ENCODE data around the gene KHDC1.
"Not testable (repeated sequence)": the region's sequence is repeated elsewhere in the genome, so short reads cannot be mapped to it uniquely, and the experiment has no call there.

KHDC1 gene

DNA sequence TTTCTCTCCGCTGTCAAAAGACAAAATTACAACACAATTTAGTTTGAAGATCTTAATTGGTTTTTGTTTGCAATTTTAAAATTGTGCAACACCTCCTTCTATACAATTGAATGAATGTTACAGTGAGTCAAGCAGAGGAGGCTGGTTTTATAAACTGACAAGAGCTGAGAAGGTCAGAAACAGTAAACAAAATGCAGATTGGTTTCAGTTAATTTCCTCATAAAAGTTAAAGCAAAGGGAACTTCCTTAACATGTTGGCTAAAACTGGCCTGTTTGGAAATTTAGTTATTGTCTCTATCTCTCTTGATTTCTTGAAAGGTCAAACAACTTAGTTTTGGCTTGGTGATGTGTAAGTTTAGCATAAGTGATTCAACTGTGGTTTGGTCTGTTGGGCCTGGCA, 59.9 kb downstream of the KHDC1 start:
- TF ChIP-seq, protein P1, sequence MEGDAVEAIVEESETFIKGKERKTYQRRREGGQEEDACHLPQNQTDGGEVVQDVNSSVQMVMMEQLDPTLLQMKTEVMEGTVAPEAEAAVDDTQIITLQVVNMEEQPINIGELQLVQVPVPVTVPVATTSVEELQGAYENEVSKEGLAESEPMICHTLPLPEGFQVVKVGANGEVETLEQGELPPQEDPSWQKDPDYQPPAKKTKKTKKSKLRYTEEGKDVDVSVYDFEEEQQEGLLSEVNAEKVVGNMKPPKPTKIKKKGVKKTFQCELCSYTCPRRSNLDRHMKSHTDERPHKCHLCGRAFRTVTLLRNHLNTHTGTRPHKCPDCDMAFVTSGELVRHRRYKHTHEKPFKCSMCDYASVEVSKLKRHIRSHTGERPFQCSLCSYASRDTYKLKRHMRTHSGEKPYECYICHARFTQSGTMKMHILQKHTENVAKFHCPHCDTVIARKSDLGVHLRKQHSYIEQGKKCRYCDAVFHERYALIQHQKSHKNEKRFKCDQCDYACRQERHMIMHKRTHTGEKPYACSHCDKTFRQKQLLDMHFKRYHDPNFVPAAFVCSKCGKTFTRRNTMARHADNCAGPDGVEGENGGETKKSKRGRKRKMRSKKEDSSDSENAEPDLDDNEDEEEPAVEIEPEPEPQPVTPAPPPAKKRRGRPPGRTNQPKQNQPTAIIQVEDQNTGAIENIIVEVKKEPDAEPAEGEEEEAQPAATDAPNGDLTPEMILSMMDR (IDR thresholded peaks at IDR 0.05; ENCODE audit: control insufficient read depth, extremely low read depth, insufficient read depth) = no peak
- H3K4me3 ChIP-seq (ENCODE audit: low read depth, low read length) = no peak overlapping the region
- no peak for DNase-seq (ENCODE audit: low read depth)

DNA sequence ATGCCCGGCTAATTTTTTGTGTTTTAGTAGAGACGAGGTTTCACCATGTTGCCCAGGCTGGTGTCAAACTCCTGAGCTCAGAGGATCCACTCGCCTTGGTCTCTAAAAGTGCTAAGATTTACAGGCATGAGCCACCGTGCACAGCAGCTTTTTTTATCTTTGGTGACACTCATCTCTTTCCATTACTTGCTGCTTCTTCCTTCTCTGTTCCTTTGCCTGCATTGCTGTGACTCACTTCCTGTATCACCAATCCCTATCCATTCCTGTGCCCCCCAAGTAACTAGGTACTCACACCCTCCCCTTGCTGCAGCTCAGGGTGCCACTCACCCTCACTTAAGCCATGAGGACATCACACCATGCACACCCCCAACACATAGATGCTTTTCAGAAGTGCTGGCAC, 62.3 kb downstream of the KHDC1 start:
- H3K4me3 ChIP-seq (ENCODE audit: low read depth, low read length) = no peak overlapping the region
- TF ChIP-seq, protein P1 (IDR thresholded peaks at IDR 0.05; ENCODE audit: control insufficient read depth, extremely low read depth, insufficient read depth) = no peak
- no peak for DNase-seq (ENCODE audit: low read depth)

DNA sequence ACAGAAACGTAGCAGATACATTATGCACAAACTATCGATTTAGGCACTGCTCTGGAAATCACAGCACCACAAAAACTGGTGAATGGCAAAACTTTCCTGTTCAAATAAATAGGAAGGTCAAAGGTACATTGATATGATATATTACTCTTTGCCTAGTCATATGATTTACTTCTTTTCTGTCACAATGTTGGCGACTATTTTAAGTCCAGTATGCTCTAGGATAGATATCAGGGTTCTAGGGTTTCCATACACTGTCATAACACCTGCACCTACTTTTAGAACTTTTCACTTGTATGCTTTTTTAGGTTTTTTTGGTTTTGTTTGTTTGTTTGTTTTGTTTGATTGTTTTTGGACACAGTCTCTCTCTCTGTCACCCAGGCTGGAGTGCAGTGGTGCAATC, 62.7 kb downstream of the KHDC1 start:
- H3K4me3 ChIP-seq (ENCODE audit: low read depth, low read length) = no peak overlapping the region
- TF ChIP-seq, protein P1 (IDR thresholded peaks at IDR 0.05; ENCODE audit: control insufficient read depth, extremely low read depth, insufficient read depth) = no peak
- DNase-seq (ENCODE audit: low read depth) = no peak

DNA sequence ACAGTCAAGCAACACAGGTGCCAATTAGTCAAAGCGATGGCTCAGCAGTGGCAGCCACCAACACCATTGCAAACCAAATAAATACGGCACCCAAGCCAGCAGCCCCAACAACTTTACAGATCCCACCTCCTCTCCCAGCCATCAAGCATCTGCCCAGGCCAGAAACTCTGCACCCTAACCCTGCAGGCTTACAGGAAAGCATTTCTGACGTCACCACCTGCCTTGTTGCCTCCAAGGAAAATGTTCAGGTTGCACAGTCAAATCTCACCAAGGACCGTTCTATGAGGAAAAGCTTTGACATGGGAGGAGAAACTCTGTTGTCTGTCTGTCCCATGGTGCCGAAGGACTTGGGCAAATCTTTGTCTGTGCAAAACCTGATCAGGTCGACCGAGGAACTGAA, 68.3 kb downstream of the KHDC1 start:
- no peak overlapping the region for H3K4me3 ChIP-seq (ENCODE audit: low read depth, low read length)
- no peak for DNase-seq (ENCODE audit: low read depth)
- TF ChIP-seq, protein P1 (IDR thresholded peaks at IDR 0.05; ENCODE audit: control insufficient read depth, extremely low read depth, insufficient read depth) = no peak

DNA sequence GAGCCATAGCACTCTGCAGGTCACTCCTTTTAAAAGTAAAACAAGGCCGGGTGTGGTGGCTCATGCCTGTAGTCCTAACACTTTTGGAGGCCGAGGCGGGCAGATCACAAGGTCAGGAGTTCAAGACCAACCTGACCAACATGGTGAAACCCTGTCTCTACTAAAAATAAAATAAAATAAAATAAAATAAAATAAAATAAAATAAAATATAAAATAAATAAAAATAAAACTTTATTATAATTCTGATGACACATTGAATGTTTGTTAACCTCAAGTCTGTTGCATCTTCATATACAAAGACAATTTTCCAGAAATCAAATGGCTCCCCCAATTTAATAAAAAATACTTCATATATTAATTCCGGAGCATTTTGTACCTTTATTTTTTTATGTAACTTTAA, 69.7 kb downstream of the KHDC1 start:
- DNase-seq (ENCODE audit: low read depth); H3K4me3 ChIP-seq (ENCODE audit: low read depth, low read length): not testable (repeated sequence)
